ENCODE measurements around the gene PRKCA. TPM values are rescaled to one million over a fixed set of nuclear protein-coding genes. Genes with fewer than 3 reads are reported as not detected.
"Not testable (repeated sequence)": the region's sequence is repeated elsewhere in the genome, so short reads cannot be mapped to it uniquely, and the experiment has no call there.

Gene PRKCA
- total RNA-seq, 1 experiment from 2014 or later, result 28.6 TPM

DNA sequence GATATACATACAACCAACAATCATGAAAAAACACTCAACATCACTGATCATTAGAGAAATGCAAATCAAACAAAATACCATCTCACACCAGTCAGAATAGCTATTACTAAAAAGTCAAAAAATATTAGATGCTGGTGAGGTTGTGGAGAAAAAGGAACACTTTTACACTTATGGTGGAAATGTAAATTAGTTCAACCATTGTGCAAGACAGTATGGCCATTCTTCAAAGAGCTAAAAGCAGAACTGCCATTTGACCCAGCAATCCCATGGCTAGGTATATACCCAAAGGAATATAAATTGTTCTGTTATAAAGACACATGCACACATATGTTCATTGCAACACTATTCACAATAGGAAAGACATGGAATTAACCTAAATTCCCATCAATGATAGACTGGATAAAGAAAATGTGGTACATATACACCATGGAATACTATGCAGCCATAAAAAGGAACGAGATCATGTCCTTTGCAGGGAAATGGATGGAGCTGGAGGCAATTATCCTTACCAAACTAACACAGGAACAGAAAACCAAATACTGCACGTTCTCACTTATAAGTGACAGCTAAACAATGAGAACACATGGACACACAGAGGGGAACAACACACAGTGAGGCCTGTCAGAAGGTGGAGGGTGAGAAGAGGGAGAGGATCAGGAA is 176.9 kb downstream of the PRKCA start:
- DNase-seq (ENCODE audit: low read depth), result not testable (repeated sequence)

DNA sequence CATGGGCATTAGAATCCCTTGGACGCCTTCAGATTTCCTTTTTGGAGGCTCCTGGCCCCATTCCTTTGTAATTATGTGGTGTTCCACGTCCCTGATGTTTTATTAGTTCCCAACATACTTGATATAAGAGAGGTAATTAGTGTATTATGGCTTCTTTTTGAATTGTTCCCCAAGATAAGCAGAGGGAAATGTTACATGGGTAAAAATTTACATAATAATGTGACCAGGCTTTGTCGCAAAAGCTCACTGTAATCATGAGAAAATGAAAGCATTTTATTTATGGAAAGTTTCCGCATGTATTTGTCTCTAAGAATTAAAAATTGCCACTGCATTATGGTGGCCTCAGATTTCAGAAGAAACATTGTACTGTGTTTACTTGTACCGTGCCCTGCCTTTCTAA is 177.8 kb downstream of the PRKCA start:
- DNase-seq (ENCODE audit: low read depth), result no peak
- in situ Hi-C loops (cut with HindIII; ENCODE audit: low pct_unique_long_range_greater_than_20kb, low sequenced_read_pairs), result no loop called here

More for the DNA sequence above, 176.9 kb downstream of the PRKCA start:
- in situ Hi-C loops (cut with HindIII; ENCODE audit: low pct_unique_long_range_greater_than_20kb, low sequenced_read_pairs), result not testable (repeated sequence)

- no peak for DNase-seq (ENCODE audit: low read depth)
- in situ Hi-C loops (cut with HindIII; ENCODE audit: low pct_unique_long_range_greater_than_20kb, low sequenced_read_pairs), result no loop called here
These were observed 178.4 kb downstream of the PRKCA start for GRCh38 chr17:66480802-66481201.

- DNase-seq (ENCODE audit: low read depth), result no peak
- in situ Hi-C loops (cut with HindIII; ENCODE audit: low pct_unique_long_range_greater_than_20kb, low sequenced_read_pairs), result no loop called here
These were observed 178.9 kb downstream of the PRKCA start for GRCh38 chr17:66481271-66481670.

DNA sequence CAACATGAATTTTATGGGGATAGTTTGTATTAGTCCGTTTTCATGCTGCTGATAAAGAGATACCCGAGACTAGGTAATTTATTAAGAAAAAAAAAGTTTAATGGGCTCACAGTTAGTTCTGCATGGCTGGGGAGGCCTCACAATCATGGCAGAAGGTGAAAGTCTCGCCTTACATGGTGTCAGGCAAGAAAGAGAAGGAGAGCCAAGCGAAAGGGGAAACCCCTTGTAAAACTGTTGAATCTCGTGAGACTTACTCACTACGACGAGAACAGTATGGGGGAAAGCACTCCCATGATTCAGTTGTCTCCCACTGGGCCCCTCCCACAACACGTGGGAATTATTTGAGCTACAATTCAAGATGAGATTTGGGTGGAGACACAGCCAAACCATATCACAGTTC is 181.5 kb downstream of the PRKCA start:
- DNase-seq (ENCODE audit: low read depth), result peak; percentile 79
- in situ Hi-C loops (cut with HindIII; ENCODE audit: low pct_unique_long_range_greater_than_20kb, low sequenced_read_pairs), result no loop called here

GRCh38 chr17:66485309-66485947 is 183.0 kb downstream of the PRKCA start:
- in situ Hi-C loops (cut with HindIII; ENCODE audit: low pct_unique_long_range_greater_than_20kb, low sequenced_read_pairs), result no loop called here
- no peak for DNase-seq (ENCODE audit: low read depth)

DNA sequence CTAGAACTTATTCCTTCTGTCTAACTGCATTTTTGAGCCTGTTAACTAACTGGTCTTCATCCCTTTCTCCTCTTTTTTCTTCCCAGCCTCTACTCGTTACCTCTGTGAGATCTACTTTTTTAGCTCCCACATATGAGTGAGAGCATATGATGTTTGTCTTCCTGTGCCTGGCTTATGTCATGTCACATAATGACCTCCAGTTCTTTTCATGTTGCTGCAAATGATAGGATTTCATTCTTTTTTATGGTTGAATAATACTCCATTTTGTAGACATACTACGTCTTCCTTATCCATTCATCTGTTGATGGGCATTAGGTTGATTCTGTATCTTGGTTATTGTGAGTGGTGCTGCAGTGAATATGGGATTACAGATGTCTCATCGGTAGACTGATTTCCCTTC is 184.7 kb downstream of the PRKCA start:
- in situ Hi-C loops (cut with HindIII; ENCODE audit: low pct_unique_long_range_greater_than_20kb, low sequenced_read_pairs), result no loop called here
- no peak for DNase-seq (ENCODE audit: low read depth)

DNA sequence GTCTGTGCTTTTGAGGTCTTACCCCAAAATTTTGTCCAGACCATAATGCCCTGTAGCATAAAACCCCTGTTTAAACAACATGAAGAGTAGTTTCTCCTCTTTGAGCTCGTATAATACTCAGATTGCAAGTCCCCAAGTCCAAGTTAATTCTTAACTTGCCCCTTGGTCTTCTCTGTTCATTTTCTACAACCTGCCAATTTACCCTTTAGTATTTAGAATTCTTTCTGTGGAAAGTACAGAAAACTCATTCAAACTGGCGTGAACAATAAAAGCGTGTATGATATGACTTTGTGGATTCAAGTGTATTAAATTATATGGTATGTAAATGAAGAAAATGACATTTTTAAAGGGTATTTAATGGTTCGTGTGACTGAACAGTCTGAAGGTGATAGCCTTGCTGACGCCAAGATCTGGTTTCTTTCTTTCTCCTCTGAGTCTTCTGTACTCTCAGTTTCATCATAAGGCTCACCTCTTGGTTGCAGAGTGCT is 185.6 kb downstream of the PRKCA start:
- DNase-seq (ENCODE audit: low read depth), result no peak
- in situ Hi-C loops (cut with HindIII; ENCODE audit: low pct_unique_long_range_greater_than_20kb, low sequenced_read_pairs), result no loop called here

- in situ Hi-C loops (cut with HindIII; ENCODE audit: low pct_unique_long_range_greater_than_20kb, low sequenced_read_pairs), result no loop called here
- DNase-seq (ENCODE audit: low read depth), result no peak
These were observed 186.5 kb downstream of the PRKCA start for GRCh38 chr17:66488864-66489263.

DNA sequence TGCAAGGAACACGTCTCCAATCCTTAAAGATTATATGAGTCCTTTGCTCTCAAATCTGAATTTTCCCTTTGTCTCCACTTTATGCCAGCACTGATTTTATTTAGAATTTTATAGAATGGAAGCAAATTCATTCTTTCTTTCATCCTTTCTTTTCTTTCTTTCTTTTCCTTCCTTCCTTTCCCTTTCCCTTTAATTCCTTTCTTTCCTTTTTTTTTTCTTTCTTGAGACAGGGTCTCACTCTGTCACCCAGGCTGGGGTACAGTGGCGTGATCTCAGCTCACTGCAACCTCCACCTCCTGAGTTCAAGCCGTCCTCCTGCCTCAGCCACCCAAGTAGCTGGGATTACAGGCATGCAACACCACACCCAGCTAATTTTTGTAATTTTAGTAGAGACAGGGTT is 187.2 kb downstream of the PRKCA start:
- DNase-seq (ENCODE audit: low read depth); in situ Hi-C loops (cut with HindIII; ENCODE audit: low pct_unique_long_range_greater_than_20kb, low sequenced_read_pairs): not testable (repeated sequence)

DNA sequence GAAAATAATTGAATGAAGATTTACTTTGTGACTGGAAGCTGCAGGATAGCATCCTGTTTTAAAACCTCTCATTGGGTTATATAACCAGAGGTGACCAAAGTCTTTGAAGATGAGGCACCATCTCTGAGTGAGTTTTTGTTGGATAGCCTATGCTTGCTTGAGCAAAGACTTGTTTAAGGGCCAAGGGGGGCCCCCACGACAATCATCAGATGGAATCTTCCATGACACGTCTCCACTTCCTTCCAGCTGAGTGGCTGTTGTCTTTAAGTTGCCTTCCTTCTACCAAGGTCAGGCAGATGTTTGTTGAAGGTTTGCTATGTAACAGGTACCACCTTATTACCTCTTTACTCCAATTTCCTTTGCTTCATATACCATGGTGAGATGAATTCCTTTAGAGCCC is 188.8 kb downstream of the PRKCA start:
- in situ Hi-C loops (cut with HindIII; ENCODE audit: low pct_unique_long_range_greater_than_20kb, low sequenced_read_pairs), result no loop called here
- DNase-seq (ENCODE audit: low read depth), result no peak

GRCh38 chr17:66491665-66492064 is 189.3 kb downstream of the PRKCA start:
- DNase-seq (ENCODE audit: low read depth), result no peak

DNA sequence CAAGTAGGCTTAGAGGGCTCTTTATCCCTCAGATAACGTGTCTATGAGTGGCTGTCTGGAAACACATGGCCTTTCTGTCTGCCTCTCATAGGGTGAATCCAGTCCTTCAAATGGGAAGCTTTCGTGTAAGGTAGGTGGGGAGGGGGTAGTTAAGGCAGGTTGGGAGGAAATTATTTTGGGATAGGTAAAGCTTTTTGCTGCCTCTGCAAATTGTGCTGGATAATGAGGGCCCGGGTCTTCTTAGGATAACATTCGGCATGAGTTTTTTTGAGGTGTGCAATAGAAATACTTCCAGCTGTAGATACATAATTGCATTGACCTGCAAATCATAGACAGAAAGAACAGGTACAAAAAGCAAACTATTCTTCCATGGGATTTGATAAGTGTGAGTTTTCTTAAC is 189.7 kb downstream of the PRKCA start:
- in situ Hi-C loops (cut with HindIII; ENCODE audit: low pct_unique_long_range_greater_than_20kb, low sequenced_read_pairs), result no loop called here
- no peak for DNase-seq (ENCODE audit: low read depth)

More at GRCh38 chr17:66491665-66492064, 189.3 kb downstream of the PRKCA start:
- in situ Hi-C loops (cut with HindIII; ENCODE audit: low pct_unique_long_range_greater_than_20kb, low sequenced_read_pairs), result no loop called here

DNA sequence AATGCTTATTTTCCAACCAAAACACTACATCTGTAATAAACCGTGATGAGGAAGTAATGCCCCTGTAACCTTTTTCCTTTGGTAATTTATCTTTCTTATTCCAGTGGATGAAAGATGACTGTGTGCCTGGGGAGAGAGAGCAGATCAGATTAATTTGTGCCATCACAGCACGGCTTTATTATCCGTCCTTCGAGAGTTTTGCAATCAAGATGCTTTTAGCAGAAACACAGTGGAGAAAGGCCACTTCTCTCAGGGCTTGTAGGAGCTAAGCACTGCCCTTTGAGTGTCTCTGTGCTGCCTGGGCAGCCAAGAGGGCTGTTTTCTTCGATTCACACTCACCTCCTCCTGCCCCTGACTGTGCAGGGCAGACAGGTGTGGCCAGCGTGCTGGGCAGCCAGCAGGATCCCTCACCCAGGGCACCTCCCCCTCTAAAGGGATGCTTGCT is 190.2 kb downstream of the PRKCA start:
- in situ Hi-C loops (cut with HindIII; ENCODE audit: low pct_unique_long_range_greater_than_20kb, low sequenced_read_pairs), result no loop called here
- no peak for DNase-seq (ENCODE audit: low read depth)

GRCh38 chr17:66493283-66494019 is 191.0 kb downstream of the PRKCA start:
- DNase-seq (ENCODE audit: low read depth), result no peak
- in situ Hi-C loops (cut with HindIII; ENCODE audit: low pct_unique_long_range_greater_than_20kb, low sequenced_read_pairs), result no loop called here

- in situ Hi-C loops (cut with HindIII; ENCODE audit: low pct_unique_long_range_greater_than_20kb, low sequenced_read_pairs), result no loop called here
These were observed 191.8 kb downstream of the PRKCA start for GRCh38 chr17:66494023-66494803.

GRCh38 chr17:66495035-66495434 is 192.6 kb downstream of the PRKCA start:
- in situ Hi-C loops (cut with HindIII; ENCODE audit: low pct_unique_long_range_greater_than_20kb, low sequenced_read_pairs), result no loop called here
- no peak for DNase-seq (ENCODE audit: low read depth)

More at GRCh38 chr17:66494023-66494803, 191.8 kb downstream of the PRKCA start:
- peak; percentile 38 for DNase-seq (ENCODE audit: low read depth)

DNA sequence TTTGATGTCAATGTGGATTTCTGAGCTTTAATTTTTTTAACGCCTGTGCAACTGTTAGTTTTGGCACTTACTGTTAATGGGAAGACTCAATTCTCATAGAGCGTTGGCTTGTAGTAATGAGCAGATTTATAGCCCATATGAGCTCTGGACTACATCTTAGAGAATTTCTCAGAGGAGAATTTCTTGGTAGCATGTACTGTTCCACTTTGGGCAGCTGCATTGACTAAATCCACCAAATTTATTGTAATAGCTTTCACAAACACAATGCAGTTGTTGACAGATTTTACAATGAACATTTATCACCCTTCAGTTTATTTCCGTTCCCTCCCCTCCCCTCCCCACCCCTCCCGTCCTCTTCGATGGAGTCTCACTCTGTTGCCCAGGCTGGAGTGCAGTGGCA is 193.9 kb downstream of the PRKCA start:
- in situ Hi-C loops (cut with HindIII; ENCODE audit: low pct_unique_long_range_greater_than_20kb, low sequenced_read_pairs), result no loop called here
- DNase-seq (ENCODE audit: low read depth), result no peak
